Hematopoietic multipotent progenitor cell (in vitro differentiated cells): Measurements from ENCODE around the gene ANKRD13B. TPM values are rescaled to one million over a fixed set of nuclear protein-coding genes. Genes with fewer than 3 reads are reported as not detected.

Experiments used
- DNase-seq, 3 donors: peaks; one replicate each; pipeline ENCODE4 v3.0.0-alpha.2; 2011 to 2015; ENCODE audit warnings: low read depth in 2 of 3, low spot score in 2 of 3
- total RNA-seq: library from RNA; depleted of rRNA; stranded (reverse); fragments of >200 nt; gene quantifications from one replicate; pipeline ENCODE4 v1.2.3, GENCODE V29; 2012

The ANKRD13B gene
- total RNA-seq, 1 donor: 22.9 TPM

DNA sequence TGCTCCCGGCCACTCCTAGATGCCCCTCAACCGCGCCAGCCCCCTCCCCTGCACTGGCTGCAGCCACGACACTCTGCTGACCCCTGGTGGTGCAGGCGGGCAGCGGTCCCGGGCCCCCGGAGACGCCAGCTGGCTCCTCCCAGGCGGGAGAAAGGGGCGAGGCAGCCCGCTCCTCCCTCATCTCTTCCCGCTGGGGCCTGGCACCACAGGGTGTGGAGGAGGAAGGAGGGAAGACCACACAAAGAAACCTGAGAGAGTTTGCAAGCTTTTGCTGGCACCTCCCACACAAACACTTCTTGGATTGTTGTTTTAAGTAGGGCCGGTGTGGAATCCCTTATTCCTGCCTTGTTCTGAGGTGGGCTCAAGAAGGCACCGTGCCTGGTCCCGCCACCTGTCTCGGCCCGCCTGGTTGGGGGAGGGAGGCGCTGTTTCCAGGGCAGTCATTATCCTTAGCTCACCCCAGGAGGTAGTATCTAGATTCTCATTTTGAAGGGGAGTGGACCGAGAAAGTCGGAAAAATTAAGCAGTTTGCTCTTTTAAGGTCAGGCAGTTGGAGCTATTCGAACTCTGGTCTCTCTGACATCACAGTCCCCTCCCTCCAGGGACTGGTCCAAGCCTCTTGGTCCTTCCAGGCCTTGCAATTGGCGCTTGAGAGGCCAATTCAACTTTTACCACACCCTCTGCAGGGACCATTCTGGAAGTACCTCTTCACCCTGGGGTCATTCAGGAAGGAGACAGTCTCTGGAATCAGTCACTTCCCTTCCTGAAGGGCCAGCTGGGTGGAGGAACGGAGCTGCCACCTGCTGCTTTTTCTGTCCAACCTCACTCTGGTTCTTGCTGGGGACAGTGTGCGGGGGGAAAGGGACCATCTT is 959 bp upstream of the ANKRD13B start:
- peak in 2 of 3 donors; percentile 80 to 81 for DNase-seq

GRCh38 chr17:29593591-29594518 is 923 bp downstream of the ANKRD13B start:
- DNase-seq: peak in 1 of 3 donors; percentile 62

- no peak for DNase-seq
Observed at GRCh38 chr17:29594519-29595090, 1.7 kb downstream of the ANKRD13B start.

DNA sequence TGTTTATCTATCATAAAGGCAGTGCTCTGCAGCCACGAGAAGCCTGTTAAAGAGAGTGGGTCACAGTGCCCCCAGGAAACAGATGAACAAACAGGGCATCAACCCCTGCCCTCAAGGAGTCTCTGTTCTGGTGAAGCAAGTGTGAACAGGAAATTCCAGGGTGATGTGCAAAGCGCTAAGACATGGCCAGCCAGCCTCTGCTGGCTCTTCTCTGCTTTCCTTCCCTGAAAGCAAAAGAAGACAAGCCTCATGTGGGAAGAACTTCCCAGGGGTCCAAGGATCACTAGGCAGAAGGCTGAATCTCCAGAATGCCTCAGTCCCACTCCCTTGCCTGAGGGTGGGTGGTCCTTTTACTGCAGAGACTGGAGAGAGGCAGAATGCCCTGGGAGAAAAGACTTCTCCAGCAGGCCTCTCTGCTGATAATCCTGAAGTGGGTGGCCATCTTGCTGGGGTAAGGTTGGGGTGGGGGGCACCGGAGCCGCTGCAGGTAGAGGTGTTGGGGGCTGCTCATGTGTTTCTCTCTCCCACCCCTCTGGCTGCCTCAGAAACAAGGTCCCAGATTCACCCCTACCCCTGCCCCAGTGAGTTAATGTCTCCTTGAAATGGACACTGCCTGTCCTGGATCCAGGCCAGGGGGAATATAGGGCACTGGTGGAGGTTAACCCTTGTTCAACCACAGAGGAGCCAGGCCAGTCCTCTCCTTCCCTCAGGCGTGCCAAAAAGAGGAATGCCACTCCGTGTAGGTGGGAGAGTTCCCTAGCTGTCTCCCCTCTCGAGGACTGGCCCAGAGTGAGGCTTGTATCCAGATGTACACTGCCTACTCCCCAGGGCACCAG is 2.4 kb downstream of the ANKRD13B start:
- DNase-seq: no peak

GRCh38 chr17:29595943-29596774 is 3.2 kb downstream of the ANKRD13B start:
- DNase-seq: no peak

- no peak for DNase-seq
Observed at GRCh38 chr17:29596811-29597210, 3.9 kb downstream of the ANKRD13B start.

- DNase-seq: no peak
Observed at GRCh38 chr17:29597361-29598172, 4.6 kb downstream of the ANKRD13B start.

DNA sequence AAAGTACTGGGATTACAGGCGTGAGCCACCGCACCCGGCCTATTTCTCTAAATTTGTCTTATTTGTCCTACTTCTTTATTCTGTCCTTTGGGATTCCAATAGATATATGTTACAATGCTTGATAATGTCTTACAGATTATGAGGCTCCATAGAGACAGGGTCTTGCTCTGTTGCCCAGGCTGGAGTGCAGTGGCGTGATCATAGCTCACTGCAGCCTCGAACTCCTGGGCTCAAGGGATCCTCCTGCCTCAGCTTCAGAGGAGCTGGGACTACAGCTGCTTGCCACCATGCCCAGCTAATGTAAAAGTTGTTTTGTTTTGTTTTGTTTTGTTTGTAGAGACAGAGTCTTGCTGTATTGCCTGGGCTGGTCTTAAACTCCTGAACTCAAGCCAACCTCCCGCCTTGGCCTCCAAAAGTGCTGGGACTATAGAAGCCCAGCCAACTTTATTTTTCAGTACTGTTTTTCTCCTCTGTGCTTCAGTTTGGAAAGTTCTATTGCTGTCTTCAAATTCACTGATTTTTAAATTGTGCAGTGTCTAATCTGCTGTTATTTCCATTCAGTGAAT is 10.3 kb downstream of the ANKRD13B start:
- no peak for DNase-seq

- DNase-seq: no peak
Observed at GRCh38 chr17:29607557-29608195, 14.7 kb downstream of the ANKRD13B start.

- DNase-seq: no peak
Observed at GRCh38 chr17:29608986-29609385, 16.1 kb downstream of the ANKRD13B start.

DNA sequence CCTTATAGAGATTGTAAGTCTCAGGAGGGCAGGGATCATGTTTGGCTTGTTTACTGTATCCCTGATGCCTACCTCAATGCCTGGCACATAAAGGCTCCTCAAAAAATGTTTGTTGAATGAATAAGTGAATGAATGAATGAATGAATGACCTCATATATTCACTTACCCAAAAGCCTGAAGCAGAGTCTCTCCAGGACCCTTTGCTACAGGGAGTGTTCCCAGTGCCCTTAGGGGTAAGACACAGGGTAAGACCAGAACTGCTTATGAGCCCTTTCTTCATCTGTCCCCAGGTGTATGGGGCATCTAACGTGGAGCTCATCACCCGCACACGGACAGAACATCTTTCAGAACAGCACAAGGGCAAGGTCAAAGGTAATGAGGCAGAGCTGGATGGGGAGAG is 17.5 kb downstream of the ANKRD13B start:
- no peak for DNase-seq

DNA sequence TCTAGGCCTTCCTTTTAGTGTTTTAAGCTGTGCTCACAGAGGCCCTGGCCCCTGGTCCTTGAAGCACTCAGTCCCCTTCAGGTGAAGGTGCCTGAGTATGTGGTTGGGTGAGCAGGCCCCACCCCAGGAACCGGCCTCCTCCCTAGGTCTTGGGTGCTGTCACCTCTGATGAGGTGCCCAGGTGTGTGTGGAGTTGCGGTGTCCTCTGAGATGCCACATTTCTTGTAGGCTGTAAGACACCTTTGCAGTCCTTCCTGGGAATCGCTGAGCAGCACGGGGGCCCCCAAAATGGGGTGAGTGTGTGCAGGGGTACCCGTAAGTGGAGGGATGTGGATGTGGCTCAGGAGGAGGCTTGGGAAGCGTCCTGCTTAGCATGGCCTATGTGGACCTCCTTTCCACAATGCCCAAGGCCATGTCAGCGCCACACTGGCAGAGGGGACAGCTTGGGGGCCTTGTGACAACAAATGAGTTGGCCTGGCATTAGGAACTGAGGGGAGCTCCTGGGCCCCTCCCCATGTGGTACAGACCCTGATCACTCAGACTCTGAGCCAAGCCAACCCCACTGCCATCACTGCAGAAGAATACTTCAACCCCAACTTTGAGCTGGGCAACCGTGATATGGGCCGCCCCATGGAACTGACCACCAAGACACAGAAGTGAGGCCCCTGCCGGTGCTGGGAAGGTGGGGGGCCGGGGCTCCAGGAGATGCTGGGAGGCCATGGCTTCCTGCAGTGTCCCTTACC is 18.6 kb downstream of the ANKRD13B start:
- no peak for DNase-seq

DNA sequence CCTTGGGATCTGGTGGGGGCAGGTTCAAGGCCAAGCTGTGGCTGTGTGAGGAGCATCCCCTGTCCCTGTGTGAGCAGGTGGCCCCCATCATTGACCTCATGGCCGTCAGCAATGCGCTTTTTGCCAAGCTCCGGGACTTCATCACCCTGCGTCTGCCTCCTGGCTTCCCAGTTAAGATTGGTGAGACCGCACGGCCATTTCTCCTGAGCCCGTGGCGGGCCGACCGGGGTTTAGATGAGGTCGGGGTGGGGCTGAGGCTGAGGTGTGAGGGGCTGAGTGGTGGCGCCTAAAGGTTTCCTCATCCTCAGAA is 19.1 kb downstream of the ANKRD13B start:
- DNase-seq: no peak

- no peak for DNase-seq
Observed at GRCh38 chr17:29612404-29613280, 19.7 kb downstream of the ANKRD13B start.

DNA sequence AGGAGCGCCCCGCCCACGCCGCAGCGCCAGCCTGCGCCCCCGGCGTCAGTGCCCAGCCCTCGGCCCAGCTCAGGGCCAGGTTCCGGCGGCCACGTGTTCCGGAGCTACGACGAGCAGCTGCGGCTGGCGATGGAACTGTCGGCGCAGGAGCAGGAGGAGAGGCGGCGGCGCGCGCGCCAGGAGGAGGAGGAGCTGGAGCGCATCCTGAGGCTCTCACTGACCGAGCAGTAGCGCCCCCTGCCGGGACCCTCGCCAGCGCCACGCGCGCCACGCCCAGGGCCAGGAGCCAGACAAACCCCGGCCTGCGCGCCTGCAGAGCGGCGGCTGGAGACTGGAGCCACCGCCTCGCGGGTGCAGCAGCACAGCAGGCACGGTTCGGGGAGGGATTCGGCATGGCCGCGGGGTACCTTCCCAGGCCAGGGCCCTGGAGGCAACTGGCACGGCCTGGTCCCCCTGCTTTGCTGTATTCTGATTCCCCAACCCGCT is 20.5 kb downstream of the ANKRD13B start:
- peak; percentile 88 to 93 (median 91) for DNase-seq

- DNase-seq: no peak
Observed at GRCh38 chr17:29613856-29614255, 20.9 kb downstream of the ANKRD13B start.
